B cell (primary cell): ENCODE measurements around the gene ATG16L1. TPM values are rescaled to one million over a fixed set of nuclear protein-coding genes. Genes with fewer than 3 reads are reported as not detected.

Source experiments
- ATAC-seq: fragments of 200-7000 bp; cut with Tn5 transposase; one replicate; pipeline ENCODE4 v1.10.0; 2021; ENCODE audit warnings: low read depth, mild to moderate bottlenecking, moderate number of reproducible peaks, moderate library complexity
- CTCF ChIA-PET: fragments of 350-600 bp; sonication (Branson Sonifier 250); formaldehyde crosslinking; loops from one replicate; lab custom pipeline; 2021; ENCODE audit warnings: antibody characterized with exemption, inconsistent platforms; lab: Charles Lee
- POLR2A ChIA-PET: fragments of 350-600 bp; sonication (Branson Sonifier 250); formaldehyde crosslinking; loops from one replicate; lab custom pipeline; 2021; ENCODE audit warnings: antibody characterized with exemption; lab: Charles Lee
- DNase-seq: peaks from one replicate; pipeline ENCODE4 v3.0.0; 2013
- H2AFZ ChIP-seq: 2 replicates; pipeline ENCODE4 v1.6.1; 2012; ENCODE audit warnings: mild to moderate bottlenecking, low read depth, low read length; ENCODE audit not compliant: insufficient read depth, poor library complexity, severe bottlenecking
- H3K27ac ChIP-seq, 2 donors: 1 replicate in 1 of 2; 2 replicates in 1 of 2; pipeline ENCODE4 v1.5.1; 2012 to 2013; ENCODE audit warnings: low read length in 2 of 2, mild to moderate bottlenecking in 2 of 2, moderate library complexity in 1 of 2
- H3K27me3 ChIP-seq, 4 experiments: fragments of 200-600 bp in 1 of 4; sonication (generic) in 1 of 4; replicated peaks in 1 of 4; 1 replicate in 2 of 4; 2 replicates in 2 of 4; pipeline versions ENCODE4 v1.6.1 to v1.7.0; 2013 to 2016; ENCODE audit warnings: low read length in 3 of 4, mild to moderate bottlenecking in 2 of 4, mixed read lengths in 1 of 4, moderate library complexity in 1 of 4; ENCODE audit not compliant: insufficient read depth in 4 of 4, control insufficient read depth in 3 of 4; ENCODE audit errors: control extremely low read depth in 1 of 4
- H3K36me3 ChIP-seq, 2 experiments: replicated peaks in 1 of 2; 1 replicate in 1 of 2; 2 replicates in 1 of 2; pipeline versions ENCODE4 v1.6.1 to v1.7.1; 2013; ENCODE audit warnings: low read length in 1 of 2; ENCODE audit not compliant: insufficient read depth in 2 of 2, control insufficient read depth in 1 of 2; ENCODE audit errors: control extremely low read depth in 1 of 2, extremely low read depth in 1 of 2
- H3K4me1 ChIP-seq, 2 donors: fragments of 200-600 bp in 1 of 2; sonication (generic) in 1 of 2; 1 replicate in 1 of 2; 2 replicates in 1 of 2; pipeline versions ENCODE4 v1.5.1 to v1.6.1; 2013 to 2017; ENCODE audit warnings: low read length in 2 of 2; ENCODE audit not compliant: control insufficient read depth in 2 of 2, insufficient read depth in 2 of 2
- H3K4me2 ChIP-seq: replicated peaks from 2 replicates; pipeline ENCODE3; 2012; ENCODE audit warnings: mild to moderate bottlenecking, low read depth, low read length; ENCODE audit not compliant: poor library complexity, severe bottlenecking
- H3K4me3 ChIP-seq, 5 experiments: fragments of 200-600 bp in 1 of 5; sonication (generic) in 1 of 5; 1 replicate in 3 of 5; 2 replicates in 2 of 5; pipeline versions ENCODE4 v1.5.1 to v1.7.0; 2011 to 2016; ENCODE audit warnings: low read length in 4 of 5, mild to moderate bottlenecking in 4 of 5, low read depth in 2 of 5, control low read depth in 1 of 5, moderate library complexity in 1 of 5; ENCODE audit not compliant: insufficient read depth in 1 of 5; ENCODE audit errors: control extremely low read depth in 1 of 5, extremely low read depth in 1 of 5
- H3K79me2 ChIP-seq: fragments of 200-600 bp; sonication (generic); one replicate; pipeline ENCODE4 v1.6.0; 2016; ENCODE audit warnings: low read length; ENCODE audit not compliant: control insufficient read depth, insufficient read depth
- H3K9ac ChIP-seq: fragments of 200-600 bp; sonication (generic); 2 replicates; pipeline ENCODE4 v1.6.1; 2017; ENCODE audit warnings: mild to moderate bottlenecking, low read length, moderate library complexity
- H3K9me3 ChIP-seq, 3 donors: one replicate each; pipeline versions ENCODE4 v1.6.1 to v1.7.1; 2013; ENCODE audit warnings: low read length in 2 of 3; ENCODE audit not compliant: control insufficient read depth in 2 of 3, insufficient read depth in 1 of 3; ENCODE audit errors: control extremely low read depth in 1 of 3
- H4K20me1 ChIP-seq: 2 replicates; pipeline ENCODE4 v1.6.0; 2012; ENCODE audit warnings: mild to moderate bottlenecking, low read length; ENCODE audit not compliant: insufficient read depth, control insufficient read depth, poor library complexity, severe bottlenecking
- H3K27ac Mint-ChIP-seq: one replicate; pipeline ENCODE4 v1.8.0; 2021; ENCODE audit warnings: mixed read lengths
- H3K27me3 Mint-ChIP-seq: one replicate; pipeline ENCODE4 v1.8.0; 2021; ENCODE audit warnings: mixed read lengths
- H3K4me1 Mint-ChIP-seq: one replicate; pipeline ENCODE4 v1.8.0; 2021; ENCODE audit warnings: mixed read lengths
- H3K4me3 Mint-ChIP-seq: one replicate; pipeline ENCODE4 v1.8.0; 2021; ENCODE audit warnings: mixed read lengths
- H3K9me3 Mint-ChIP-seq: one replicate; pipeline ENCODE4 v1.8.0; 2022; ENCODE audit warnings: mixed read lengths; ENCODE audit not compliant: insufficient read depth
- EZH2 ChIP-seq: IDR thresholded peaks from 2 replicates; pipeline ENCODE4 v1.6.1; 2012; ENCODE audit warnings: borderline replicate concordance, low read depth, mild to moderate bottlenecking, moderate library complexity, low read length; ENCODE audit not compliant: insufficient read depth, poor library complexity, severe bottlenecking
- WGBS: methylation state at CpG from one replicate; pipeline ENCODE4 v1.1.5; 2013; ENCODE audit warnings: missing lambda C conversion rate; ENCODE audit not compliant: insufficient coverage; 5-methylcytosine and 5-hydroxymethylcytosine counted together
- intact Hi-C: fragments of 100-400 bp; cut with micrococcal nuclease; formaldehyde crosslinking; loops from one replicate; pipeline ENCODE4 v1.10.0; 2022
- polyA plus RNA-seq: library from polyadenylated mRNA; depleted of rRNA; stranded (reverse); fragments of >200 nt; gene quantifications from 2 replicates; pipeline ENCODE4 v1.2.3, GENCODE V29; 2012
- total RNA-seq, 2 donors: library from RNA; stranded (reverse); fragments of 120-200 nt in 1 of 2; gene quantifications; 1 replicate in 1 of 2; 2 replicates in 1 of 2; pipeline versions ENCODE4 v1.2.3 to v1.2.4, GENCODE V29; 2013 to 2022
- TF ChIP-seq, protein P1 (sequence below): fragments of 200-600 bp; IDR thresholded peaks from one replicate; pipeline ENCODE4 v1.8.0; 2022; ENCODE audit warnings: antibody characterized with exemption, mild to moderate bottlenecking

The ATG16L1 gene
- total and polyA plus RNA-seq, 2 donors (not counting 1 experiment from before 2014, with no cell fraction given) = 25.7 to 69.9 TPM

GRCh38 chr2:233311241-233311926 is 59.9 kb downstream of the ATG16L1 start:
- no peak overlapping the region for H3K4me3 Mint-ChIP-seq
- ATAC-seq (no peak), DNase-seq (no peak)

GRCh38 chr2:233312874-233313273 is 61.4 kb downstream of the ATG16L1 start:
- no peaks in the 10 kb centered on the region for H4K20me1 ChIP-seq
- no peak for DNase-seq
- ChIA-PET CTCF (interaction anchor here (0.7 to 0.9 kb wide), 2 partner anchors 25 to 72 kb away, joined by 3 to 4 read pairs; no protein-coding TSS in a partner anchor), POLR2A (interaction anchor here (0.6 to 1.2 kb wide), 2 partner anchors 36 to 113 kb away, joined by 4 to 5 read pairs; no protein-coding TSS in a partner anchor)
- H3K27ac ChIP-seq = no peak overlapping the region
- Mint-ChIP-seq H3K4me1 (peaks cover 43% of the 10 kb centered on the region), H3K4me3 (no peak overlapping the region), H3K9me3 (no peaks in the 10 kb centered on the region), H3K27ac (peak overlapping the region; percentile 57), H3K27me3 (no peaks in the 10 kb centered on the region)
- WGBS = 29% methylated on average over 7 of the region's 8 CpGs
- H3K4me1 ChIP-seq = peaks cover 22 to 35% of the 10 kb centered on the region in 2 donors
- intact Hi-C loops = no loop called here
- H3K79me2 ChIP-seq = no peaks in the 10 kb centered on the region
- H3K4me2 ChIP-seq = peak overlapping the region; percentile 21
- no peak overlapping the region for H3K4me3 ChIP-seq
- ATAC-seq = no peak
- H2AFZ ChIP-seq = peak overlapping the region; percentile 16
- no peaks in the 10 kb centered on the region for H3K27me3 ChIP-seq
- no peak overlapping the region for H3K9ac ChIP-seq
- peaks cover 0 to 5% (median 0%) of the 10 kb centered on the region in 3 donors for H3K9me3 ChIP-seq
- H3K36me3 ChIP-seq = no peaks in the 10 kb centered on the region
- TF ChIP-seq, protein P1, sequence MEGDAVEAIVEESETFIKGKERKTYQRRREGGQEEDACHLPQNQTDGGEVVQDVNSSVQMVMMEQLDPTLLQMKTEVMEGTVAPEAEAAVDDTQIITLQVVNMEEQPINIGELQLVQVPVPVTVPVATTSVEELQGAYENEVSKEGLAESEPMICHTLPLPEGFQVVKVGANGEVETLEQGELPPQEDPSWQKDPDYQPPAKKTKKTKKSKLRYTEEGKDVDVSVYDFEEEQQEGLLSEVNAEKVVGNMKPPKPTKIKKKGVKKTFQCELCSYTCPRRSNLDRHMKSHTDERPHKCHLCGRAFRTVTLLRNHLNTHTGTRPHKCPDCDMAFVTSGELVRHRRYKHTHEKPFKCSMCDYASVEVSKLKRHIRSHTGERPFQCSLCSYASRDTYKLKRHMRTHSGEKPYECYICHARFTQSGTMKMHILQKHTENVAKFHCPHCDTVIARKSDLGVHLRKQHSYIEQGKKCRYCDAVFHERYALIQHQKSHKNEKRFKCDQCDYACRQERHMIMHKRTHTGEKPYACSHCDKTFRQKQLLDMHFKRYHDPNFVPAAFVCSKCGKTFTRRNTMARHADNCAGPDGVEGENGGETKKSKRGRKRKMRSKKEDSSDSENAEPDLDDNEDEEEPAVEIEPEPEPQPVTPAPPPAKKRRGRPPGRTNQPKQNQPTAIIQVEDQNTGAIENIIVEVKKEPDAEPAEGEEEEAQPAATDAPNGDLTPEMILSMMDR = no peak
- TF ChIP-seq EZH2 = no peak

More at GRCh38 chr2:233311241-233311926, 59.9 kb downstream of the ATG16L1 start:
- WGBS = no CpG with 5 or more reads among the region's 11 CpGs
- Mint-ChIP-seq H3K4me1 (peaks cover 35% of the 10 kb centered on the region), H3K27ac (no peak overlapping the region), H3K9me3 (no peaks in the 10 kb centered on the region), H3K27me3 (no peaks in the 10 kb centered on the region)
- POLR2A ChIA-PET = no interaction called here
- peaks cover 22 to 34% of the 10 kb centered on the region in 2 donors for H3K4me1 ChIP-seq
- H2AFZ ChIP-seq = no peak overlapping the region
- H3K9ac ChIP-seq = no peak overlapping the region
- CTCF ChIA-PET = no interaction called here
- no peak overlapping the region for H3K4me3 ChIP-seq
- no peaks in the 10 kb centered on the region for H3K36me3 ChIP-seq
- TF ChIP-seq EZH2 = no peak
- no peak overlapping the region for H3K27ac ChIP-seq
- H3K9me3 ChIP-seq = peaks cover 0 to 4% (median 0%) of the 10 kb centered on the region in 3 donors
- H3K27me3 ChIP-seq = no peaks in the 10 kb centered on the region
- no peak overlapping the region for H3K4me2 ChIP-seq
- intact Hi-C loops = no loop called here
- no peaks in the 10 kb centered on the region for H3K79me2 ChIP-seq
- no peaks in the 10 kb centered on the region for H4K20me1 ChIP-seq
